C4-2B (cell line): ENCODE results near the gene KLC3.

Experiments
- CTCF ChIP-seq: fragments of 450-650 bp; conservative IDR thresholded peaks from 2 replicates; pipeline ENCODE4 v1.5.1; 2017; ENCODE audit warnings: mild to moderate bottlenecking
- ZFX ChIP-seq: fragments of 450-650 bp; IDR thresholded peaks from 2 replicates; pipeline ENCODE4 v1.6.1; 2017

- no peak for TF ChIP-seq CTCF
- no peak for TF ChIP-seq ZFX
These were observed 40.8 kb upstream of the KLC3 start for GRCh38 chr19:45299719-45300118.
